GM12891 (cell line): Measurements from ENCODE around the gene TWF1.

ENCODE experiments used
- PAX5 ChIP-seq: IDR thresholded peaks from 2 replicates; pipeline ENCODE4 v1.6.1; 2011; ENCODE audit warnings: low read length, moderate library complexity, mild to moderate bottlenecking; ENCODE audit not compliant: insufficient read depth, severe bottlenecking
- POLR2A ChIP-seq: IDR thresholded peaks from 2 replicates; pipeline ENCODE4 v1.6.1; 2011; ENCODE audit warnings: low read depth, low read length, control low read depth
- POLR2AphosphoS5 ChIP-seq: IDR thresholded peaks from 2 replicates; pipeline ENCODE4 v1.6.1; 2011; ENCODE audit warnings: low read depth, low read length, control low read depth
- TAF1 ChIP-seq: IDR thresholded peaks from 2 replicates; pipeline ENCODE4 v1.6.1; 2011; ENCODE audit warnings: low read depth, low read length, control low read depth

- TF ChIP-seq POLR2A (no peak), POLR2AphosphoS5 (no peak), PAX5 (no peak), TAF1 (no peak)
Observed at GRCh38 chr12:43797561-43798217, 8.4 kb downstream of the TWF1 start.
